HepG2 (cell line): ENCODE results near the gene CLEC16A. TPM values are rescaled to one million over a fixed set of nuclear protein-coding genes. Genes with fewer than 3 reads are reported as not detected.

Experiments
- ATF5 ChIP-seq: sonication (generic); formaldehyde crosslinking; IDR thresholded peaks from 2 replicates; pipeline ENCODE4 v1.4.0; 2020; ENCODE audit warnings: mild to moderate bottlenecking, low read depth, missing genetic modification reagents
- HDAC1 ChIP-seq: sonication (generic); formaldehyde crosslinking; IDR thresholded peaks from 2 replicates; pipeline ENCODE4 v1.5.1; 2020; ENCODE audit warnings: mild to moderate bottlenecking, missing genetic modification reagents
- HMG20A ChIP-seq: IDR thresholded peaks from 2 replicates; pipeline ENCODE4 v1.6.1; 2016; ENCODE audit warnings: borderline replicate concordance
- KAT8 ChIP-seq: IDR thresholded peaks from 2 replicates; pipeline ENCODE4 v1.6.1; 2016; ENCODE audit warnings: missing genetic modification reagents, missing compliant biosample characterization
- MAFF ChIP-seq: IDR thresholded peaks from 2 replicates; pipeline ENCODE4 v1.6.1; 2011; ENCODE audit warnings: low read depth, low read length, improper control_type of control experiment
- NFYB ChIP-seq: sonication (generic); formaldehyde crosslinking; IDR thresholded peaks from 2 replicates; pipeline ENCODE4 v1.4.0; 2020; ENCODE audit warnings: missing genetic modification reagents
- PAX8 ChIP-seq: sonication (generic); formaldehyde crosslinking; IDR thresholded peaks from 2 replicates; pipeline ENCODE4 v1.8.0; 2022; ENCODE audit warnings: mild to moderate bottlenecking, missing genetic modification reagents, borderline replicate concordance
- PTBP1 ChIP-seq: fragments of 200-400 bp; formaldehyde crosslinking; IDR thresholded peaks from 2 replicates; pipeline ENCODE4 v1.6.1; 2018; ENCODE audit warnings: low read length, low read depth; ENCODE audit not compliant: poor library complexity, severe bottlenecking
- RBAK ChIP-seq: sonication (generic); formaldehyde crosslinking; IDR thresholded peaks from 2 replicates; pipeline ENCODE4 v1.5.1; 2020; ENCODE audit warnings: mild to moderate bottlenecking, missing genetic modification reagents
- SOX5 ChIP-seq: IDR thresholded peaks from 2 replicates; pipeline ENCODE4 v1.6.1; 2016; ENCODE audit warnings: borderline replicate concordance
- TARDBP ChIP-seq: sonication (generic); formaldehyde crosslinking; IDR thresholded peaks from 2 replicates; pipeline ENCODE4 v1.8.0; 2022; ENCODE audit warnings: mild to moderate bottlenecking, missing genetic modification reagents
- TFDP2 ChIP-seq: sonication (generic); formaldehyde crosslinking; IDR thresholded peaks from 2 replicates; pipeline ENCODE4 v1.4.0; 2020; ENCODE audit warnings: missing genetic modification reagents
- TSC22D2 ChIP-seq: sonication (generic); formaldehyde crosslinking; IDR thresholded peaks from 2 replicates; pipeline ENCODE4 v1.5.1; 2020; ENCODE audit warnings: missing genetic modification reagents, mild to moderate bottlenecking, borderline replicate concordance
- ZFP37 ChIP-seq: sonication (generic); formaldehyde crosslinking; IDR thresholded peaks from 2 replicates; pipeline ENCODE4 v1.4.0; 2020; ENCODE audit warnings: missing genetic modification reagents, borderline replicate concordance
- ZFP62 ChIP-seq: sonication (generic); formaldehyde crosslinking; IDR thresholded peaks from 2 replicates; pipeline ENCODE4 v1.4.0; 2020; ENCODE audit warnings: missing genetic modification reagents
- ZFX ChIP-seq: sonication (generic); formaldehyde crosslinking; IDR thresholded peaks from 2 replicates; pipeline ENCODE4 v1.4.0; 2020; ENCODE audit warnings: mild to moderate bottlenecking, low read depth, missing genetic modification reagents, moderate library complexity
- ZMYM3 ChIP-seq: sonication (generic); formaldehyde crosslinking; IDR thresholded peaks from 2 replicates; pipeline ENCODE4 v1.5.1; 2020; ENCODE audit warnings: mild to moderate bottlenecking, missing genetic modification reagents
- ZNF160 ChIP-seq: sonication (generic); formaldehyde crosslinking; IDR thresholded peaks from 2 replicates; pipeline ENCODE4 v1.8.0; 2022; ENCODE audit warnings: mild to moderate bottlenecking, inconsistent platforms, missing genetic modification reagents
- ZNF205 ChIP-seq: IDR thresholded peaks from 2 replicates; pipeline ENCODE4 v1.6.1; 2018; ENCODE audit warnings: missing biosample characterization, missing genetic modification reagents
- ZNF225 ChIP-seq: sonication (generic); formaldehyde crosslinking; IDR thresholded peaks from 2 replicates; pipeline ENCODE4 v1.4.0; 2020; ENCODE audit warnings: mild to moderate bottlenecking, missing genetic modification reagents
- ZNF557 ChIP-seq: sonication (generic); formaldehyde crosslinking; IDR thresholded peaks from 2 replicates; pipeline ENCODE4 v1.4.0; 2020; ENCODE audit warnings: missing genetic modification reagents
- ZNF709 ChIP-seq: sonication (generic); formaldehyde crosslinking; IDR thresholded peaks from 2 replicates; pipeline ENCODE4 v1.5.0; 2020; ENCODE audit warnings: mild to moderate bottlenecking, missing genetic modification reagents
- ZNF891 ChIP-seq: sonication (generic); formaldehyde crosslinking; IDR thresholded peaks from 2 replicates; pipeline ENCODE4 v1.5.0; 2020; ENCODE audit warnings: mild to moderate bottlenecking, missing genetic modification reagents
- polyA plus RNA-seq, 8 experiments: library from polyadenylated mRNA; depleted of rRNA in 3 of 8; stranded (reverse) in 7 of 8; unstranded in 1 of 8; fragments of >200 nt; fragmentation: Illumina TruSeq in 4 of 8; extraction: Trizol in 4 of 8; gene quantifications; 2 replicates each; pipeline versions ENCODE4 v1.2.1 to v1.2.3, GENCODE V29; 2011 to 2016; ENCODE audit warnings: low read depth in 4 of 8, missing spikeins in 1 of 8, mixed read lengths in 1 of 8; ENCODE audit not compliant: insufficient read depth in 1 of 8
- total RNA-seq, 5 experiments: library from RNA; depleted of rRNA; stranded (reverse); fragments of >200 nt; fragmentation: Illumina TruSeq; extraction: Trizol; gene quantifications; 2 replicates each; pipeline ENCODE4 v1.2.3, GENCODE V29; 2016; ENCODE audit warnings: low read depth in 1 of 5
- TF ChIP-seq, protein P1 (sequence below): sonication (generic); formaldehyde crosslinking; IDR thresholded peaks from 2 replicates; pipeline ENCODE4 v1.9.0; 2021; ENCODE audit warnings: missing genetic modification reagents, borderline replicate concordance
- TF ChIP-seq, protein P2 (sequence below): sonication (generic); formaldehyde crosslinking; conservative IDR thresholded peaks from 2 replicates; pipeline ENCODE4 v1.4.0; 2020; ENCODE audit warnings: missing genetic modification reagents

CLEC16A gene
- total and polyA plus RNA-seq, 2 of the 13 experiments (the other 11 are each of a cell fraction or from before 2014, with no cell fraction given): 8.5 to 10.3 TPM

DNA sequence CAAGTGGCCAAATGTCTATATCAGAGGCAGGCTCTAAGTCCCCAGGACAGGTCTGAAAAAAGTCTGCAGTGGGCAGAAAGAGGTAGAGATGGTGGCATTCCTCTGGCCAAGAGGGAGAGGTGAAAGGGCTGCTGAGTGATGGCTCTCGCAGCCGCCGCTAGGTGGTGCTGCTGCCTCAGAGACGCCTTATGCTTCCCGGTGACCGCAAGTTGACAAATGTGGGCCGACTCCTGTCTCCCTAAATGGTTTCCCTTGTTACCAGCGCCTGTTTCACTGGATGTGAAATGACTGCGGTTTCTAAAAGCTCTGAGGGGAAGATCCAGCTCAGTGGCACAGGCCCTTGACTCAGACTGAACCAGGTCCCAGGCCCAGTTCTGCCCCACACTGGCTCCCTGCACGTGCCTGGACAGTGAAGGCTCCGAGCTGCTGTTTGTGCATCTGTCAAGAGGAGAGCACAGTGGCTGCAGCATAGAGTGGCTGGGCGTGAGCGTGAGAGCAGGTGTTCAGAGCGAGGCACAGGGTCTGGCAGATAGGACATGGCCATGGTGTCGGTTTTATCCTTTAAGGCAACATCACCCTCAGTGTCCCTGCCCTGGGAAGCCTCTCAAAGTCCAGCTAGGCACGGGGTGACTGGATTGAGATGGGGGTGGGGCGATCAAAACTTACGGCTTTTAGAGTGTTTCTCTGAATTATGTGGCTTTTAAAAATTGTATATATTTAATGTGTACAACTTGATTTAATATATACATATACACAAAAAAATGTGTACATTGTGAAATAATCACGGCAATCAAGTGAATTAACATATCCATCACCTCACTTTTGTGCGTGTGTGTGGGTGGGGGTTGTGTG lies 19.9 kb downstream of the CLEC16A start (continued):
- TF ChIP-seq, protein P1, sequence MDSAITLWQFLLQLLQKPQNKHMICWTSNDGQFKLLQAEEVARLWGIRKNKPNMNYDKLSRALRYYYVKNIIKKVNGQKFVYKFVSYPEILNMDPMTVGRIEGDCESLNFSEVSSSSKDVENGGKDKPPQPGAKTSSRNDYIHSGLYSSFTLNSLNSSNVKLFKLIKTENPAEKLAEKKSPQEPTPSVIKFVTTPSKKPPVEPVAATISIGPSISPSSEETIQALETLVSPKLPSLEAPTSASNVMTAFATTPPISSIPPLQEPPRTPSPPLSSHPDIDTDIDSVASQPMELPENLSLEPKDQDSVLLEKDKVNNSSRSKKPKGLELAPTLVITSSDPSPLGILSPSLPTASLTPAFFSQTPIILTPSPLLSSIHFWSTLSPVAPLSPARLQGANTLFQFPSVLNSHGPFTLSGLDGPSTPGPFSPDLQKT (CRISPR knock-in tag): no peak
- TF ChIP-seq NFYB (CRISPR knock-in tag): 0 out of 2 replicates have a peak, but pooled peaks have one; percentile 25
- peak; percentile 63 for TF ChIP-seq PTBP1
- 0 out of 2 replicates have a peak, but pooled peaks have one; percentile 39 for TF ChIP-seq KAT8 (CRISPR knock-in tag)
- TF ChIP-seq ZNF709 (CRISPR knock-in tag): no peak
- TF ChIP-seq TARDBP: peak; percentile 65; the same call in 1 of the 2 replicates
- TF ChIP-seq ZNF557: peak; percentile 63; the same call in 1 of the 2 replicates
- TF ChIP-seq MAFF: peak; percentile 13; the same call in 1 of the 2 replicates
- no peak for TF ChIP-seq HDAC1 (CRISPR knock-in tag)
- peak; percentile 47; the same call in 1 of the 2 replicates for TF ChIP-seq ZNF891 (CRISPR knock-in tag)
- TF ChIP-seq ZFP62 (CRISPR knock-in tag): no peak
- peak; percentile 53; the same call in 1 of the 2 replicates for TF ChIP-seq ZNF160 (CRISPR knock-in tag)
- 0 out of 2 replicates have a peak, but pooled peaks have one; percentile 56 for TF ChIP-seq PAX8 (CRISPR knock-in tag)
- peak; percentile 64 for TF ChIP-seq ZNF225
- TF ChIP-seq RBAK (CRISPR knock-in tag): peak; percentile 61; the same call in 1 of the 2 replicates
- no peak for TF ChIP-seq ZNF205
- no peak for TF ChIP-seq HMG20A (CRISPR knock-in tag)
- TF ChIP-seq ZFX (CRISPR knock-in tag): peak; percentile 45; the same call in 1 of the 2 replicates
- TF ChIP-seq TSC22D2 (CRISPR knock-in tag): 0 out of 2 replicates have a peak, but pooled peaks have one; percentile 34
- TF ChIP-seq ATF5 (CRISPR knock-in tag): 0 out of 2 replicates have a peak, but pooled peaks have one; percentile 49
- TF ChIP-seq ZFP37 (CRISPR knock-in tag): peak; percentile 27; the same call in 1 of the 2 replicates
- TF ChIP-seq, protein P2, sequence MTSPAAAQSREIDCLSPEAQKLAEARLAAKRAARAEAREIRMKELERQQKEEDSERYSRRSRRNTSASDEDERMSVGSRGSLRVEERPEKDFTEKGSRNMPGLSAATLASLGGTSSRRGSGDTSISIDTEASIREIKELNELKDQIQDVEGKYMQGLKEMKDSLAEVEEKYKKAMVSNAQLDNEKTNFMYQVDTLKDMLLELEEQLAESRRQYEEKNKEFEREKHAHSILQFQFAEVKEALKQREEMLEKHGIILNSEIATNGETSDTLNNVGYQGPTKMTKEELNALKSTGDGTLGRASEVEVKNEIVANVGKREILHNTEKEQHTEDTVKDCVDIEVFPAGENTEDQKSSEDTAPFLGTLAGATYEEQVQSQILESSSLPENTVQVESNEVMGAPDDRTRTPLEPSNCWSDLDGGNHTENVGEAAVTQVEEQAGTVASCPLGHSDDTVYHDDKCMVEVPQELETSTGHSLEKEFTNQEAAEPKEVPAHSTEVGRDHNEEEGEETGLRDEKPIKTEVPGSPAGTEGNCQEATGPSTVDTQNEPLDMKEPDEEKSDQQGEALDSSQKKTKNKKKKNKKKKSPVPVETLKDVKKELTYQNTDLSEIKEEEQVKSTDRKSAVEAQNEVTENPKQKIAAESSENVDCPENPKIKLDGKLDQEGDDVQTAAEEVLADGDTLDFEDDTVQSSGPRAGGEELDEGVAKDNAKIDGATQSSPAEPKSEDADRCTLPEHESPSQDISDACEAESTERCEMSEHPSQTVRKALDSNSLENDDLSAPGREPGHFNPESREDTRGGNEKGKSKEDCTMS: 0 out of 2 replicates have a peak, but pooled peaks have one; percentile 49
- 0 out of 2 replicates have a peak, but pooled peaks have one; percentile 22 for TF ChIP-seq TFDP2
- peak; percentile 21; the same call in 1 of the 2 replicates for TF ChIP-seq SOX5 (CRISPR knock-in tag)
- TF ChIP-seq ZMYM3 (CRISPR knock-in tag): peak; percentile 49; the same call in 1 of the 2 replicates
